SK-N-MC (cell line): ENCODE data around the gene WDFY1.

Experiments used
- EZH2 ChIP-seq: fragments of 200-600 bp; sonication (generic); IDR thresholded peaks from one replicate; pipeline ENCODE4 v1.6.1; 2017; ENCODE audit warnings: antibody characterized with exemption
- FOXP2 ChIP-seq: optimal IDR thresholded peaks from 2 replicates; pipeline ENCODE3; 2011; ENCODE audit warnings: mild to moderate bottlenecking, moderate library complexity; ENCODE audit not compliant: insufficient read depth; ENCODE audit errors: extremely low read length, control extremely low read depth
- POLR2AphosphoS5 ChIP-seq: IDR thresholded peaks from 2 replicates; pipeline ENCODE4 v1.6.1; 2012; ENCODE audit warnings: mild to moderate bottlenecking, low read depth, low read length, borderline replicate concordance

GRCh38 chr2:223908304-223908998 lies 36.7 kb downstream of the WDFY1 start:
- TF ChIP-seq POLR2AphosphoS5 (no peak), EZH2 (no peak), FOXP2 (no peak)
